Loucy (cell line): ENCODE results near the gene SUPT5H.

Source experiments
- CTCF ChIP-seq: fragments of 200-600 bp; sonication (generic); conservative IDR thresholded peaks from 2 replicates; pipeline ENCODE4 v1.5.1; 2014; ENCODE audit warnings: mild to moderate bottlenecking, antibody characterized with exemption, low read length
- EZH2phosphoT487 ChIP-seq: fragments of 200-600 bp; IDR thresholded peaks from 2 replicates; pipeline ENCODE4 v1.6.1; 2018; ENCODE audit warnings: antibody characterized with exemption, mild to moderate bottlenecking, moderate library complexity, borderline replicate concordance

GRCh38 chr19:39500543-39500942 lies 55.2 kb downstream of the SUPT5H start:
- no peak for TF ChIP-seq CTCF
- TF ChIP-seq EZH2phosphoT487 = no peak
